ENCODE measurements around the gene MRC1.
A peak's percentile ranks its signal among the peaks of the same experiment; 100 is the strongest.

MRC1 gene

GRCh38 chr10:17793823-17794644 is 15.1 kb upstream of the MRC1 start:
- H3K4me3 ChIP-seq (ENCODE audit: low read depth, low read length), result no peak overlapping the region
- no peak for DNase-seq (ENCODE audit: low read depth)

- DNase-seq (ENCODE audit: low read depth), result no peak
- H3K4me3 ChIP-seq (ENCODE audit: low read depth, low read length), result no peak overlapping the region
These were observed 14.1 kb upstream of the MRC1 start for GRCh38 chr10:17795083-17795482.

DNA sequence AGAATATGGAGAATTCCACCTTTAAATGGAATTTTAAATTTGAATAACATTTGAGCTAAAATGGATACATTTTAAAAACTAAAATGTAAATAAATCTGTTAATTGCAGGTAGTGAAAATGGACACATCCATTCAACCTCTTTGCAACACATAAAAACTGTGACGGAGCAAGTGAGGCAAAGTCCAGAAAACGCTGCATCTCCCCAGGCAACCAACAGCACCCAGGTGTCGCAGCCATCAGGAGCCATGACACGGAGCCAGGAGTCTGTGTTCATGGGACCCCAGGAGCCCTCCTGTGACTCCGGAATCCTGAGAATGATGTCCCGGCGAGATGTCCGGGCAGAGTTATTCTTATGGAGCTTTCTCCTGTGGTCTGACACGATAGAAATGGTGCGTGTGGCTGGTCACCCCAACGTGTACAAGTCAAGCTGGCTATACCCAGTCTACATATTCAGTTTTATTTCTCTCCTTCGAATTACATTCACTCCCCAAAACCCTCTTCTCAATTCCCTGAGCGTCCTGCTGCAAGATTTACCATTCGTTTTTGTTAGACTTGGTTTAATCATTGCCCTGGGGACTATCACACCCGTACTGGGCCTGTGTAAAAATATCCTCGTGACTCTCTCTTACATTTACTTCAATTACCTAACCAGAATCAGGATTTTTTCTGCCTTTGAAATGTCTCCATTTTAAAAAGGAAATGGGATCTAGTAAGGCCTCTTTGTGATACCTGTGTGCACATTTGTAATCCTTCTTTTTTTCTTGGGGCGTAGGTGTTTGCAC is 13.1 kb upstream of the MRC1 start:
- no peak overlapping the region for H3K4me3 ChIP-seq (ENCODE audit: low read depth, low read length)
- no peak for DNase-seq (ENCODE audit: low read depth)

GRCh38 chr10:17801507-17801906 is 7.6 kb upstream of the MRC1 start:
- DNase-seq (ENCODE audit: low read depth), result no peak
- H3K4me3 ChIP-seq (ENCODE audit: low read depth, low read length), result no peak overlapping the region

GRCh38 chr10:17802350-17802749 is 6.8 kb upstream of the MRC1 start:
- no peak for DNase-seq (ENCODE audit: low read depth)

DNA sequence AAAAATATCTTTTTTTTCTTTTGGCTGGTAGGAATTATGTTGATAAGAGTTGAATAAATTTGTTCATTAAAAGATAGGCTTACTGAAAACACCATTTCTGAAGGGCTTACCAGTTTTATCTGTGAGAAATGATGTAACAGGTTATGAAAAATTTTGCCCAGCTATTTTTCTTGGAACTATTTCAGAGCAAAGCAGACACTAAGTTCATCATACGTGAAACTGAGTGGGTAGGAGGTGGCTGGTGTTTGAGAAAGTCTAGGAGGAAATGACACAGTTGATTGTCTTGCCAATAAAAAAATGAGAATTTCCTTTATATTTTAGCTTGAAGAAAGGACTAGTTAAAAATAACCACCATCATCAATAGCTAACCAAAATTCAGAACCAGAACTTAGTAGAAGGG is 6.2 kb upstream of the MRC1 start:
- no peak for DNase-seq (ENCODE audit: low read depth)
- no peak overlapping the region for H3K4me3 ChIP-seq (ENCODE audit: low read depth, low read length)

More at GRCh38 chr10:17802350-17802749, 6.8 kb upstream of the MRC1 start:
- no peak overlapping the region for H3K4me3 ChIP-seq (ENCODE audit: low read depth, low read length)

GRCh38 chr10:17805330-17805729 is 3.8 kb upstream of the MRC1 start:
- no peak overlapping the region for H3K4me3 ChIP-seq (ENCODE audit: low read depth, low read length)
- DNase-seq (ENCODE audit: low read depth), result no peak

GRCh38 chr10:17805921-17806577 is 3.1 kb upstream of the MRC1 start:
- DNase-seq (ENCODE audit: low read depth), result no peak
- H3K4me3 ChIP-seq (ENCODE audit: low read depth, low read length), result no peak overlapping the region

- H3K4me3 ChIP-seq (ENCODE audit: low read depth, low read length), result no peak overlapping the region
- no peak for DNase-seq (ENCODE audit: low read depth)
These were observed 2.2 kb downstream of the MRC1 start for GRCh38 chr10:17811146-17811865.

DNA sequence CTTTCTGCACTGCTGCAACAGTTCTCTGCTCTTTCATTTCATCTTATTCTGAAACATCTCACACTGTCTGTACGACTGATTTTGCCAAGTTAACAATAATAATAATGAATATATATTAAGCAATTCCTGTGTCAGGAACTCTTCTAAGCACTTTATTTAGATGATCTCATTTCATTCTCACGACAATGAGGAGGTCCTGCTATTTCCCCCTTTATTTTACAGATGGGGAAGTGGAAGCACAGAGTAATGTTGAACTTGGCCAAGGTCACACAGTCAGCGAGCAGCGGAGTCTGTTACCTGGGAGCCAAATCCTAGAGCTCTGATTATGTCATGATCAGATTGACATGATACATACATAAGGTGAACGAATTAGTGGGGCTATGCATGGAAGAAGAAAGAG is 5.8 kb downstream of the MRC1 start:
- no peak for DNase-seq (ENCODE audit: low read depth)
- H3K4me3 ChIP-seq (ENCODE audit: low read depth, low read length), result no peak overlapping the region

DNA sequence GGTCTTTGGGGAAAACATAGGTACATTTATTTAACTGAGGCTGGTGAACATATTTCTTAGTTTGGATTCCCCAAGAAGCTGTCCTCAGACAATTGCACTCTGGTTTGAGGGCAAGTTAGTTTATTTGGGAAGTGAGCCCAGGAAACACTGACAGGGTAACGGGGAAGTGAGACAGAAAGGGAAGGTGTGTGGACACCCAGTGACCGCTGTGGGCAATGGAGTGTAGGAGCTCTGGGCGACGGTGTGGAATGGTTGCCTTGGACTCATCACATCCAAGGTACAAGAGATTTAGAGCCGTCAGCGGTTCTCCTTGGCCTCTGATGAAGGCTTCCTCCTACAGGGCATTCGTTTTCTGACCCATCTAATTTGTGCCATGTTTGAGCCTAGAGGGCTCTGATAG is 7.1 kb downstream of the MRC1 start:
- no peak for DNase-seq (ENCODE audit: low read depth)
- no peak overlapping the region for H3K4me3 ChIP-seq (ENCODE audit: low read depth, low read length)

DNA sequence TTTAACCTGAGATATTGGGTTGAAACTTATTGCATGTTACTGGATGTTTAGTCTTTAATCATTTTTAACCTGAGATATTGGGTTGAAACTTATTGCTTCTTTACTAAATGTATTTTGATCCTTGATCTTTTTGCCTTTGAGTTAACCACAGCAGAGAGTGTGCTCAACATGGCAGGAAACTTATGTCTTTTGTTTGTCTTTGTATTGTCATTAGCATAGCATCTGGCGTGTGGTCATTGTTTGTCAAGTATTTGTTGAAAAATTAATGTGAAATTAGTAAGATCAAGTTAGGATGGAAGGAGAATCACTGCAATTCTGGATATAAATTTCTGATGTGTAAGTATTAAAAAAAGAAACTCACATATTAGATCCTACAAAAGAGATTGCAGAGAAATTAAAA is 8.2 kb downstream of the MRC1 start:
- H3K4me3 ChIP-seq (ENCODE audit: low read depth, low read length), result no peak overlapping the region
- no peak for DNase-seq (ENCODE audit: low read depth)

- H3K4me3 ChIP-seq (ENCODE audit: low read depth, low read length), result no peak overlapping the region
- DNase-seq (ENCODE audit: low read depth), result no peak
These were observed 8.6 kb downstream of the MRC1 start for GRCh38 chr10:17817790-17818189.

GRCh38 chr10:17819836-17820235 is 10.7 kb downstream of the MRC1 start:
- H3K4me3 ChIP-seq (ENCODE audit: low read depth, low read length), result no peak overlapping the region
- DNase-seq (ENCODE audit: low read depth), result no peak

DNA sequence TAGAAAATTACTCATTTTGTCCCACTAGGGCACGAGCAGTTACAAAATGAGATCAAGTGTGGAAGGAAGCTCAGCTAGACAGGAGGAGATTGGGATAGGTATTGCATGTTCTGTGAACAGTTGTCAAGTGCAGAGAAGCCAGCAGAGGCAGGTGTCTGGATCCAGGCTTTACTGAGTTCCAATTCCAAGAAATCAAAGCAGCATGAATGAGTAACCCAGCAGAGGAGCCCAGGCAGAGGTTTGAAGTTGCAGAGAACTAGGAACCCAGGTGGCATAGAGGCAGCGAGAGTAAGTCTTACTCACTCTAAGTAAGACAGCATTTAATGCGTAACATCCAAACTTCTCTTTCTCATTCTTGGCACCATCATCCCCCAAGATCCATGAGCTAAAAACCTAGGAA is 11.8 kb downstream of the MRC1 start:
- DNase-seq (ENCODE audit: low read depth), result no peak
- H3K4me3 ChIP-seq (ENCODE audit: low read depth, low read length), result no peak overlapping the region

DNA sequence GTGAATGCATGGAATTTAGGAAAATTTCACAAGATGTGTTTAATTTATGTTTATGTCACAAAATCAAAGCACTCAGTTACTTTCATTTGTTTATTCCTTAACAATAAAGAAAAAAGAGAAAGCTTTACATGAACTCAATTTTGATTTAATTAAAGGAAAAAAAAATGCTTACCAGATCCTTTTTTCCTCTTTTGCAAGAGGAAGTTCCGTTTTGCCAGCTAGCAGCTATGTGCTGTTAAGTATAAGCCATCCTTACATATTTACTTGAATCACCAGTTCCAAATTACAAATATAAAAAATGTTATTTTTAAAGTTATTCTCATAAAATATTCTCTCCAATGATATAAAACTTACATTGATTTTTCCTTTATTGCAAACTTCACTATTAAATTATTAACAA is 12.7 kb downstream of the MRC1 start:
- no peak overlapping the region for H3K4me3 ChIP-seq (ENCODE audit: low read depth, low read length)
- DNase-seq (ENCODE audit: low read depth), result no peak

DNA sequence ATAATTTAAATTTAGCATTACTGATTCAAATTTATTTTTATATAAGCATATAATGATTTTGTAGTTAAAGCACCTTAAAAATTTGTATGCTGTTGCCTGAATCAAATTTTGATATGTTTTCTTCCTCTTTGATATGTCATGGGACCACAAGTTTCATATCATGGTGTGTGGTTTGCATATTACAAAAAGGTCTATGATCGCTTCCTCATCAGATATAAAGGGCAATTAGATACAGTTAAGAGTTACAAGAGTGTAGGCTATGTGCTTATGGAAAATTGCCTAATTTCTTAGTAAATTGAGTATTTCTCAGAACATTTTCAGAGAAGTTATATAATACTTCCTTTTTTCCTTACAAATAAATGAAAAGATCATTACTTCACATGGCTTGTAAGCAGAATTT is 22.2 kb downstream of the MRC1 start:
- no peak overlapping the region for H3K4me3 ChIP-seq (ENCODE audit: low read depth, low read length)
- DNase-seq (ENCODE audit: low read depth), result no peak

GRCh38 chr10:17831896-17832295 is 22.7 kb downstream of the MRC1 start:
- no peak for DNase-seq (ENCODE audit: low read depth)
- H3K4me3 ChIP-seq (ENCODE audit: low read depth, low read length), result no peak overlapping the region

DNA sequence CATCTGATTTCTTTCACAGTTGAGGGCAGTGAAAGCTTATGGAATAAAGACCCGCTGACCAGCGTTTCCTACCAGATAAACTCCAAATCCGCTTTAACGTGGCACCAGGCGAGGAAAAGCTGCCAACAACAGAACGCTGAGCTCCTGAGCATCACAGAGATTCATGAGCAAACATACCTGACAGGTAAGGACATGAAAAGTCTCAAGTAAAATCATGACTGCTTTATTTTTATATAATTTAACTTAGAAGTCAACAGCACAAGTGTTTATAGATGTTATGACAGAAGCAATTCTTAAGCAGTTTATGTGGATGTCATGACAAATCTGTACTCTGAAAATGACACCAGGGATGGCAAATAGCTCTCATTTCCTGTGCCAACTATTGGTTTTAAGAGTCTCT is 24.5 kb downstream of the MRC1 start:
- H3K4me3 ChIP-seq (ENCODE audit: low read depth, low read length), result no peak overlapping the region
- DNase-seq (ENCODE audit: low read depth), result no peak

GRCh38 chr10:17835688-17836087 is 26.5 kb downstream of the MRC1 start:
- peak; percentile 41 for DNase-seq (ENCODE audit: low read depth)
- no peak overlapping the region for H3K4me3 ChIP-seq (ENCODE audit: low read depth, low read length)

Data from skeletal muscle cell (primary cell).